GM12874 (cell line): Measurements from ENCODE around the gene ORMDL1.

Experiments
- CTCF ChIP-seq: IDR thresholded peaks from 2 replicates; pipeline ENCODE4 v1.5.1; 2011; ENCODE audit warnings: low read depth, mild to moderate bottlenecking, control low read depth, low read length, moderate library complexity; ENCODE audit not compliant: insufficient read depth

ORMDL1 gene

GRCh38 chr2:189763908-189764661 is 20.1 kb downstream of the ORMDL1 start:
- TF ChIP-seq CTCF, result no peak

- peak; percentile 52 for TF ChIP-seq CTCF
Observed at GRCh38 chr2:189762551-189763298, 21.4 kb downstream of the ORMDL1 start, which contains the start of gene OSGEPL1. TSS of gene OSGEPL1 (minus strand) at chr2:189762792. CDS start at chr2:189761640, 1,152 bp downstream.

GRCh38 chr2:189762229-189762550 is 21.9 kb downstream of the ORMDL1 start:
- no peak for TF ChIP-seq CTCF

- no peak for TF ChIP-seq CTCF
Observed at GRCh38 chr2:189756311-189756952, 27.7 kb downstream of the ORMDL1 start.

- TF ChIP-seq CTCF, result peak; percentile 52; the same call in 1 of the 2 replicates
Observed at GRCh38 chr2:189751080-189751658, 33.0 kb downstream of the ORMDL1 start.

GRCh38 chr2:189729430-189729829 is 54.7 kb downstream of the ORMDL1 start:
- TF ChIP-seq CTCF, result no peak

GRCh38 chr2:189726849-189727248 is 57.3 kb downstream of the ORMDL1 start:
- TF ChIP-seq CTCF, result no peak
